ENCODE measurements around the gene AK3. TPM values are rescaled to one million over a fixed set of nuclear protein-coding genes. Genes with fewer than 3 reads are reported as not detected.
"Not testable (repeated sequence)": the region's sequence is repeated elsewhere in the genome, so short reads cannot be mapped to it uniquely, and the experiment has no call there.

The AK3 gene
- total and polyA plus RNA-seq, 4 experiments from 2014 or later = 23.1 to 47.9 (median 26.8) TPM

DNA sequence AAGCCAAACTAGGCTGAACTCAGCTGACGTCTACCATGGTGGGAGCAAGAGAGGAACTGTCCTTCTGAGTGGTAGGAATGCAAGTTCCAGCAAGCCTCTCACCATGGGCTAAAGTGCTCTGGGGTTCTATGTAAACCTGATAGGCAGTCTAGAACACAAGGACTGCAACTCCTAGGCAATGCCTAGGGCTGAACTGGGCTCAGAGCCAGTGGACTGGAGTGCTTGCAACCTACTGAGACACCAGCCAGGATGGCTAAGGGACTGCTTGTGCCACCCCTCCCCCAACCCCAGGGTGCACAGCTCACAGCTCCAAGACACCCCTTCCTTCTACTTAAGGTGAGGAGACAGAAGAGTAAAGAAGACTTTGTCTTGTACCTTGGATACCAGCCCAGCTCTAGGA is 39.6 kb upstream of the AK3 start:
- Mint-ChIP-seq H3K36me3 (no peaks in the 10 kb centered on the region), H3K4me1 (no peaks in the 10 kb centered on the region), H3K27me3 (peaks cover 3 to 6% of the 10 kb centered on the region in 2 donors), H3K4me3 (no peak overlapping the region), H3K27ac (no peak overlapping the region), H3K9me3 (no peaks in the 10 kb centered on the region)
- Histone ChIP-seq H3K4me1 (ENCODE audit: insufficient read depth, low read length) (no peaks in the 10 kb centered on the region), H3K36me3 (ENCODE audit: insufficient read depth, low read length) (no peaks in the 10 kb centered on the region), H3K27ac (ENCODE audit: low read depth, low read length) (no peak overlapping the region), H3K4me3 (ENCODE audit: low read length in 2 of 2) (no peak overlapping the region), H3K9me3 (ENCODE audit: control insufficient read depth in 1 of 2, low read length in 2 of 2) (no peaks in the 10 kb centered on the region), H3K27me3 (ENCODE audit: insufficient read depth, low read length) (no peaks in the 10 kb centered on the region)
- POLR2A ChIA-PET (ENCODE audit: partially characterized antibody) = no interaction called here
- intact Hi-C loops (cut with micrococcal nuclease) = no loop called here
- DNase-seq = no peak
- CTCF ChIA-PET (ENCODE audit: partially characterized antibody) = interaction anchor here (2.1 kb wide), 1 partner anchor 22 kb away, joined by 6 read pairs; no protein-coding TSS in a partner anchor

DNA sequence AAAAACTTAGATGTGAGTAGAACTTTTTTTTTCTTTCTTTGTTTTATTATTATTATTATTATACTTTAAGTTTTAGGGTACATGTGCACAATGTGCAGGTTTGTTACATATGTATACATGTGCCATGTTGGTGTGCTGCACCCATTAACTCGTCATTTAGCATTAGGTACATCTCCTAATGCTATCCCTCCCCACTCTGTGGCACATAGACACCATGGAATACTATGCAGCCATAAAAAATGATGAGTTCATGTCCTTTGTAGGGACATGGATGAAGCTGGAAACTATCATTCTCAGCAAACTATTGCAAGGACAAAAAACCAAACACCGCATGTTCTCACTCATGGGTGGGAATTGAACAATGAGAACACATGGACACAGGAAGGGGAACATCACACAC is 34.0 kb upstream of the AK3 start:
- H3K27me3 Mint-ChIP-seq; H3K4me1 Mint-ChIP-seq; H3K27ac ChIP-seq (ENCODE audit: low read depth, low read length); H3K27ac Mint-ChIP-seq; H3K4me1 ChIP-seq (ENCODE audit: insufficient read depth, low read length); POLR2A ChIA-PET (ENCODE audit: partially characterized antibody); H3K4me3 Mint-ChIP-seq; H3K9me3 ChIP-seq (ENCODE audit: control insufficient read depth in 1 of 2, low read length in 2 of 2); H3K27me3 ChIP-seq (ENCODE audit: insufficient read depth, low read length); H3K36me3 Mint-ChIP-seq; H3K9me3 Mint-ChIP-seq; intact Hi-C loops (cut with micrococcal nuclease); H3K4me3 ChIP-seq (ENCODE audit: low read length in 2 of 2); H3K36me3 ChIP-seq (ENCODE audit: insufficient read depth, low read length); DNase-seq: not testable (repeated sequence)
- CTCF ChIA-PET (ENCODE audit: partially characterized antibody) = interaction anchor here (1.5 kb wide), 1 partner anchor 15 kb away, joined by 8 read pairs; no protein-coding TSS in a partner anchor

DNA sequence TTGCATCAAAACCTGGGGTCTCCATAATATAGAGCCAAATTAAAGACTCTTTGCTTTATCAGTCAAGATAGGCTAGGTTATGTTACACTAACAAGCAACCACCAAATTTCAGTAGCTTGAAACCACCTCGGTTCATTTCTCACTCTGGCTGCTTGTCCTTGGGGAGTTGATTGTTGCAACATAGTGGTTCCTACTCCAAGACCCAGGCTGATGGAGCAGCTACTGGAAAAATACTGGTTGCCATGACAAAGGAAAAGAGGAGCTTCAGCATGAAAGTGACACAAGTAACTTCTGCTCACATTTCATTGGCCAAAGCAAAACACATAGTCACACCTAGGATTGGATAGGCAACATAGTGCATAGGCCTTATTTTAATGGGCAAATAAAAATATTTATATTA is 33.2 kb upstream of the AK3 start:
- Histone ChIP-seq H3K9me3 (ENCODE audit: control insufficient read depth in 1 of 2, low read length in 2 of 2) (no peaks in the 10 kb centered on the region), H3K27me3 (ENCODE audit: insufficient read depth, low read length) (no peaks in the 10 kb centered on the region), H3K27ac (ENCODE audit: low read depth, low read length) (no peak overlapping the region), H3K4me3 (ENCODE audit: low read length in 2 of 2) (no peak overlapping the region), H3K4me1 (ENCODE audit: insufficient read depth, low read length) (no peaks in the 10 kb centered on the region), H3K36me3 (ENCODE audit: insufficient read depth, low read length) (no peaks in the 10 kb centered on the region)
- Mint-ChIP-seq H3K27ac (no peak overlapping the region), H3K36me3 (no peaks in the 10 kb centered on the region), H3K9me3 (peaks cover 0 to 1% (median 0%) of the 10 kb centered on the region in 8 donors), H3K27me3 (no peaks in the 10 kb centered on the region), H3K4me3 (no peak overlapping the region), H3K4me1 (no peaks in the 10 kb centered on the region)
- CTCF ChIA-PET (ENCODE audit: partially characterized antibody) = interaction anchor here (1.0 to 1.5 kb wide), 2 partner anchors 12 to 14 kb away, joined by 3 to 8 read pairs; no protein-coding TSS in a partner anchor
- intact Hi-C loops (cut with micrococcal nuclease) = no loop called here
- DNase-seq = no peak
- POLR2A ChIA-PET (ENCODE audit: partially characterized antibody) = no interaction called here

DNA sequence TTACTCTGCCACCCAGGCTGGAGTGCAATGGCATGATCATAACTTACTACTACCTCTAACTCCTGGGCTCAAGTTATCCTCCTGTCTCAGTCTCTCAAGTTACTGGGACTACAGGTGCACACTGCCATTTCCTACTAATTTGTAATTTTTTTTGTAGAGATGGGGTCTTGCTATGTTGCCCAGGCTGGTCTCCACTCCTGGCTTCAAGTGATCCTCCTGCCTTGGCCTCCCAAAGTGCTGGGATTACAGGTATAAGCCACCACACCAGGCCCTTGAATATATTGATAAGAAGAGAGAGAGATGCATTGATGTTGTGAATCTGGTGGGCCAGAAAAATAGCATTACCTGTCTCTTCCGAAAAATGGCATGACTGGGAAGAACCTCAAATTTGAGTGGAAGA is 30.8 kb upstream of the AK3 start:
- no peaks in the 10 kb centered on the region for H3K36me3 ChIP-seq (ENCODE audit: insufficient read depth, low read length)
- ChIA-PET CTCF (ENCODE audit: partially characterized antibody) (interaction anchor here (1.6 to 2.5 kb wide), 2 partner anchors 9 to 13 kb away, joined by 5 to 7 read pairs; no protein-coding TSS in a partner anchor), POLR2A (ENCODE audit: partially characterized antibody) (no interaction called here)
- H3K27me3 ChIP-seq (ENCODE audit: insufficient read depth, low read length) = no peaks in the 10 kb centered on the region
- H3K27ac ChIP-seq (ENCODE audit: low read depth, low read length) = no peak overlapping the region
- Mint-ChIP-seq H3K9me3 (peaks cover 0 to 2% (median 0%) of the 10 kb centered on the region in 8 donors), H3K4me1 (no peaks in the 10 kb centered on the region), H3K27me3 (no peaks in the 10 kb centered on the region), H3K4me3 (no peak overlapping the region), H3K36me3 (no peaks in the 10 kb centered on the region), H3K27ac (no peak overlapping the region)
- no peaks in the 10 kb centered on the region for H3K9me3 ChIP-seq (ENCODE audit: control insufficient read depth in 1 of 2, low read length in 2 of 2)
- intact Hi-C loops (cut with micrococcal nuclease) = no loop called here
- no peak overlapping the region for H3K4me3 ChIP-seq (ENCODE audit: low read length in 2 of 2)
- DNase-seq = no peak
- no peaks in the 10 kb centered on the region for H3K4me1 ChIP-seq (ENCODE audit: insufficient read depth, low read length)

DNA sequence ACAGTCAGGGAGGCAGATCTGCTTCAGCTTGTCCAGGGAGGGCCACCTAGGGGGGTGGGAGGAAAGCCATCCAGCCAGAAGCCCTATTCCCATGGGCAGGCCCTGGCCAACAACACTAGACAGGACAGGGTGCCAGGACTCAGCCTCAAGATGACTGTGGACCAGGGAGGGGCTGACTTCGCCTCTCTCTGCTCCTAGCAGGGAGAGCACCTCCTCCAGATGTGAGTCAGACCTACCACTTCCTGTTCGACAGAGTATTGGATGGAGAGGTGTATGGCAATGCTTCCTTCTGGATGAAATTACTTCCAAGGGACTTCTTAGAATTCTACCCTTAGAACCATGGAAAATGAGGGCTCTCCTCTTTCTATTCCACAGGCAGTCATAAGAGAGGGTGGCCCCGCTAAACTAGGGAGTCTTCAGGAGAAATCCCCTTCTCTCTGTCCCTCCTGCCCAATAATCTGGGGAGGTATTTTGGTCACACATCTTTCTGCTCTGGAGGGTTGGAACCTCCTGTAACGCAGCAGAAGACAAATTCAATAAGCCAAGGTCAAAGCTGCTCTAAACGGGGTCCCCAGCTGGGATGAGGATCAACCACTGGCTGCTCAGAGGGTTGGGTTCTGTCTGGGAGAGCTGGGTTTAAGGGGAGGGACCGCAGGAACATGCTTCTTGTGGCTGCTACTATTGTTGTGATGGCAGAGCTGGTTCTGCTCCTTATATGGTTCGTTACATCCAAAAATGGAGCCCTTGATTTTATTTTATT is 28.5 kb upstream of the AK3 start:
- CTCF ChIA-PET (ENCODE audit: partially characterized antibody) = interaction anchor here (1.1 to 4.3 kb wide), 2 partner anchors 10 to 17 kb away, joined by 3 to 23 read pairs; no protein-coding TSS in a partner anchor
- POLR2A ChIA-PET (ENCODE audit: partially characterized antibody) = interaction anchor here (2.0 kb wide), 1 partner anchor 24 kb away, joined by 6 read pairs; the partner anchor contains the start of gene RCL1
- H3K4me1 Mint-ChIP-seq = no peaks in the 10 kb centered on the region
- H3K27me3 ChIP-seq (ENCODE audit: insufficient read depth, low read length) = no peaks in the 10 kb centered on the region
- H3K36me3 Mint-ChIP-seq = no peaks in the 10 kb centered on the region
- no peak for DNase-seq
- no peak overlapping the region for H3K4me3 Mint-ChIP-seq
- no peak overlapping the region for H3K27ac ChIP-seq (ENCODE audit: low read depth, low read length)
- no peaks in the 10 kb centered on the region for H3K36me3 ChIP-seq (ENCODE audit: insufficient read depth, low read length)
- no peak overlapping the region for H3K27ac Mint-ChIP-seq
- H3K4me1 ChIP-seq (ENCODE audit: insufficient read depth, low read length) = no peaks in the 10 kb centered on the region
- no peaks in the 10 kb centered on the region for H3K27me3 Mint-ChIP-seq
- H3K9me3 ChIP-seq (ENCODE audit: control insufficient read depth in 1 of 2, low read length in 2 of 2) = no peaks in the 10 kb centered on the region
- peaks cover 0 to 2% (median 0%) of the 10 kb centered on the region in 8 donors for H3K9me3 Mint-ChIP-seq
- no peak overlapping the region for H3K4me3 ChIP-seq (ENCODE audit: low read length in 2 of 2)
- intact Hi-C loops (cut with micrococcal nuclease) = loop anchor here (10.0 kb wide), 1 partner anchor 305 kb away; no protein-coding TSS in a partner anchor

DNA sequence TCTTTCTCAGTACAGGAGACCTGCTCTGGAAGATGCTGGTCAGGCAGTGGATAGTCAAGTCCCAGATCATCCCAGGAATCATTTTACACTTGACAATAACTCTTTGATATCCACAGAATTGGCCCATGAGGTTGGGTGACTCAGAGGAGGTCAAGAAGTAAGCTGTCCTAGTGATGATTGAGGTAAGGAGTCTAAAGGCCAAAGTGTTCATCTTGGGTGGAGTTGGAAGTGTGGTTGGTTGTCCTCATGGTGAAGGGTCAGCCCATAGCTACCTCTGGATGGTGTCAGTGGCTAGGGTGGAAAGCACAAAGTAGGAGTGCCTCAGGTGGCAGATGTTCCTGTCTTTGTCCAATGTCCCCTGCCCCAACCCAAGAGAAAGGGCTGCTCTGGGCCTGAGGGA is 27.7 kb upstream of the AK3 start:
- no peak overlapping the region for H3K4me3 ChIP-seq (ENCODE audit: low read length in 2 of 2)
- no peaks in the 10 kb centered on the region for H3K4me1 Mint-ChIP-seq
- ChIA-PET POLR2A (ENCODE audit: partially characterized antibody) (interaction anchor here (2.0 kb wide), 1 partner anchor 24 kb away, joined by 6 read pairs; the partner anchor contains the start of gene RCL1), CTCF (ENCODE audit: partially characterized antibody) (interaction anchor here (0.5 to 4.3 kb wide), 2 partner anchors 9 to 206 kb away, joined by 3 to 23 read pairs; no protein-coding TSS in a partner anchor)
- no peak overlapping the region for H3K27ac Mint-ChIP-seq
- H3K27ac ChIP-seq (ENCODE audit: low read depth, low read length) = no peak overlapping the region
- DNase-seq = no peak
- peaks cover 0 to 2% (median 0%) of the 10 kb centered on the region in 8 donors for H3K9me3 Mint-ChIP-seq
- H3K36me3 Mint-ChIP-seq = no peaks in the 10 kb centered on the region
- no peak overlapping the region for H3K4me3 Mint-ChIP-seq
- H3K27me3 ChIP-seq (ENCODE audit: insufficient read depth, low read length) = no peaks in the 10 kb centered on the region
- no peaks in the 10 kb centered on the region for H3K36me3 ChIP-seq (ENCODE audit: insufficient read depth, low read length)
- H3K4me1 ChIP-seq (ENCODE audit: insufficient read depth, low read length) = no peaks in the 10 kb centered on the region
- no peaks in the 10 kb centered on the region for H3K27me3 Mint-ChIP-seq
- H3K9me3 ChIP-seq (ENCODE audit: control insufficient read depth in 1 of 2, low read length in 2 of 2) = no peaks in the 10 kb centered on the region
- intact Hi-C loops (cut with micrococcal nuclease) = loop anchor here (10.0 kb wide), 1 partner anchor 306 kb away; no protein-coding TSS in a partner anchor

DNA sequence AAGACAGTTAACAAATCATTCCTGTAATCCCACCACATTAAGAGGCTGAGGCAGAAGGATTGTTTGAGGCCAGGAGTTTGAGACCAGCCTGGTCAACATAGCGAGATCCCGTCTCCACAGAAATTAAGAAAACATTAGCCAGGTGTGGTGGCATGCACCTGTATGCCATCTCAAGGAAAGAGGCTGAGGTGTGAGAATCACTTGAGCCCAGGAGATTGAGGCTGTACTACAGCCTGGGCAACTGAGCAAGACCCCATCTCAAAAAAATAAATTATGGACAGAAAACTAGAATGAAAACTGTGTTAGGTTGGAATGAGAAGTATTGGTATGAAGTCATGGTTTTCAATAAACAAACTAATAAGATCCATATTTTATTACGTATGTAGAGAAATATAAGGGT is 23.0 kb upstream of the AK3 start:
- CTCF ChIA-PET (ENCODE audit: partially characterized antibody) = interaction anchor here (0.7 to 16.6 kb wide), 10 partner anchors 8 to 837 kb away, joined by 3 to 249 read pairs (median 12); partner anchors contain the start of genes AK3, JAK2 and RCL1
- H3K4me1 Mint-ChIP-seq = peaks cover 5 to 12% (median 6%) of the 10 kb centered on the region in 4 donors

More for the DNA sequence above, 23.0 kb upstream of the AK3 start:
- H3K9me3 ChIP-seq (ENCODE audit: control insufficient read depth in 1 of 2, low read length in 2 of 2) = no peaks in the 10 kb centered on the region
- POLR2A ChIA-PET (ENCODE audit: partially characterized antibody) = no interaction called here
- H3K27me3 ChIP-seq (ENCODE audit: insufficient read depth, low read length) = peaks cover 4% of the 10 kb centered on the region
- H3K4me3 Mint-ChIP-seq = no peak overlapping the region
- H3K36me3 Mint-ChIP-seq = no peaks in the 10 kb centered on the region
- DNase-seq = no peak
- H3K27ac Mint-ChIP-seq = no peak overlapping the region
- H3K4me1 ChIP-seq (ENCODE audit: insufficient read depth, low read length) = peaks cover 11% of the 10 kb centered on the region
- no peaks in the 10 kb centered on the region for H3K36me3 ChIP-seq (ENCODE audit: insufficient read depth, low read length)
- H3K27me3 Mint-ChIP-seq = peaks cover 0 to 4% of the 10 kb centered on the region in 2 donors
- H3K4me3 ChIP-seq (ENCODE audit: low read length in 2 of 2) = no peak overlapping the region
- no peak overlapping the region for H3K27ac ChIP-seq (ENCODE audit: low read depth, low read length)
- intact Hi-C loops (cut with micrococcal nuclease) = loop anchor here (5.0 to 10.0 kb wide), 3 partner anchors 311 to 823 kb away; partner anchors contain the start of gene INSL6
- peaks cover 0 to 2% (median 0%) of the 10 kb centered on the region in 8 donors for H3K9me3 Mint-ChIP-seq
